Activated CD8-positive, alpha-beta memory T cell treated with anti-CD3 and anti-CD28 coated beads, Interleukin-2, amount 50 U/mL, for 1 hour (primary cell): Measurements from ENCODE around the gene DLX2.

Experiments
- DNase-seq: peaks from one replicate; pipeline ENCODE4 v3.0.0-alpha.2; 2020; ENCODE audit errors: extremely low read depth

The DLX2 gene

DNA sequence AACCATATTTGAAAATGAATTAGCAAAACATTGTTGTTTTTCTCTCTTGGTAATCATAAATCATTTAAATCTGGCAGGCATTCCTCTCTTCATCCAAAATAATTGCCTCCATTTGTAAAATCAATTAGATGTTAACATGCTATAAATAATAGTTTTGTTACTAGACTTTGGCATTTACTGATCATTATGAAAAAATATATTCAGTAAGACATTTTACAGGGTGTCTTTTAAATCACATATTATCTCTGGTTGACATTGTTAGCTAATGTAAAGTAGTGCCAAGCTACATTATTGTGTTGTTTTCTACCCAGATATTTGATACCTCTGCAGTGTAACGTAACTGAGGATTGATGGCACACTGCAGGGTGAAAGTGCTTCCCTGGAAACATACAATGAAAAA is 49.2 kb downstream of the DLX2 start:
- DNase-seq: no peak

DNA sequence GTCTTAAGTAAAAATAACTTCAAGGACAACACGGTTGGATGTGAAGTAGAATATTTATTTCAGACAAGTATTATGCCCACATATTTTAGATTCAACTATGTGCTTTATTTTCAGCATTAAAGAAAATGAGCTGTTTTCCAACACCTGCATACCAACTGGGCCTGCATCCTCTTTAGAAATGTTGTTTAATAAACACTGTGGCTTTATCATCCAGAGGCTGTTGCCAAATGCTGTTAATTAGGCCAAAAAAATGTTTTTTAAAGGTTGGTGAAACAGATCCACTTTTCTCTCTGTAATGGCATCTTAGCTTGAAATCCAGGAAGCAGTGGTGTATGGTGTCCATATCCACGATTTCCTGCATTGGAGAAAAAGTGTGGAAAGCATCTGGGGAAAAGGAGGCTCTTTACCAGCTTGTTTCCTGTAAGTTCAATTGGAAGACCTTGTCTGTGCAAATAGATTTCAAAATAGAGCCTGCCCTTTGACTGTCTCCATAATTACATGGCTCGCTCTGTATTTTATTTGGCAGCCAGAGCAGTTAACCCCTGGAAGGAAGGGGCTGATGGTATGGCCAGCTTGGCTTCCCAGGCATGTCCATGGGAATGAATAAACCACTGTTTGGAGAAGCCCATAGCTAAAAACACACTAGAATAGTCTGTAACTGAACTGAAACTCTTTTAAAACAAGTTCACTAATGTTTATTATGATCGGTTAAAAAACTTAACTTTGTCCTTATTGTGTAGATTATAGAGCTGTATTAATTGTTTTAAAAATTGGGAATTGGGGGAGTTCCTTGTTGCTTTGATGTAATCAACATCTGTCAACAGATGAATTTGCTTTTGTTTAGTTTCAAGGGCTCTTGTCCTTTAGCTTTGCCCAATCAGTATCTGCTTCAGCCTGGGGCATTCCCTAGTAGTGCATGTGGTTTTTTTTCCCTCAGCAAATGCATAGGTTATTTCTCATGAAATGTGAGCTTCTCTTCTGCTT is 50.4 kb downstream of the DLX2 start:
- DNase-seq: no peak

DNA sequence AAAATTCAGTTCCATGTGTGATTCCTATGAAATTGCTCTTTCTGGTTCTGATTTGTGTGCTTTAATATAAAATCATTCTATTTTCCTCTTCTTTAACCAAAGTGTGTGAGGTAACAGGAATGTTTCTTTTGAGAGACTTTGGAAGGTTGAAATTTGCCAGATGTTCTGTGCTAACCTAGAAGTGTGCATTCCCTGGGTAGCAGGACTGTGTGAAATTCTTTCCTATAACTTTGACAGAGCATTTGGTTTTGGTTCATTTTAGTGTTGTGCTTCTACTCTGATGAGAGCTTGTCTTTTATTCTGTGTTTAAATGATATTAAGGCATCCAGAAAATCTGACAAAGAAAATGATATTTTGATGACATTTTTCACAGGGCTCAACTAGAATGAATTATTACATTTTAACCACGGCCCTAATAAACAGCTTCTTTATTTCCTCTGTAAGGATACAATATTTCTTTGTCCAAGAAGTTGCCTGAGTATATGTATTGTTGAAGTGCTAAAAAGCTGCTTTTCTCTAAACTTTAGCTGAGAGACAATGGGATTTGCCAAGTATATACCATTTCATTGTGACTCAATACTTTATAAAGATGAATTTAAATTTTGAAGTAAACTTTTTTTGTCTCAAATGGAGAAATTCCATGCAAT is 52.1 kb downstream of the DLX2 start:
- no peak for DNase-seq

DNA sequence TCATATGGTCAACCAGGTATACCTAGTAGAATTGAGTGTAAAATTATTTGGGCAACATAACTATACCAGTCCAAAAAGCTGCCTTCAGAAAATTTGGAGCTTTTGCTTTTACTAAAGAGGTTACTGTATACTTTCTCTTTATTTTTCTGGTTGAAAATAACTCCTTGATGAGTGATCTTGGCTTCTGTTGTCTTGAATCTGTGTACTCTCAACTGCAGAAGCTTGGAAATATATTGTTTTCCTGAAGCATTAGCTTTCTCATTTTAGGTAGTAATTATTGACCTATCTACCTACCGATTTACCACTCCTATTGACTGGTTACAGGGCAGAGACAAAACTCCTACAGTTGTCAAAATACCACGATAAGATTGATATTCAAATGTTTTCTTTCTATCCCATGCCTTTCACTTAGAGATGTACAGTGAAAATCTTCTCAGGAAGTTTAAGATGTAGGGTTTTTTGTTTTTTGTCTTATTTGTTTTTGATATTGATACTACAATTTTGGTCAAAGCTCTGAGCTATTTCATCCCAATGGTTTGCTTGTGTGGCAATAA is 53.1 kb downstream of the DLX2 start:
- no peak for DNase-seq
